Testis (tissue), 3 donors: ENCODE data around the gene DOK6. TPM values are rescaled to one million over a fixed set of nuclear protein-coding genes. Genes with fewer than 3 reads are reported as not detected.

Experiments used
- DNase-seq: peaks from one replicate; pipeline ENCODE4 v3.0.0-alpha.2; 2019
- H3K27ac ChIP-seq, 2 donors: fragments of 200-600 bp; sonication (generic); one replicate each; pipeline ENCODE4 v1.5.1; 2019
- H3K27me3 ChIP-seq: fragments of 200-600 bp; sonication (generic); one replicate; pipeline ENCODE4 v1.5.1; 2019
- H3K36me3 ChIP-seq: fragments of 200-600 bp; sonication (generic); one replicate; pipeline ENCODE4 v1.5.1; 2017; ENCODE audit warnings: low read depth; ENCODE audit errors: missing control alignments
- H3K4me1 ChIP-seq: fragments of 200-600 bp; sonication (generic); one replicate; pipeline ENCODE4 v1.5.1; 2019
- H3K4me3 ChIP-seq, 2 donors: fragments of 200-600 bp; sonication (generic); one replicate each; pipeline ENCODE4 v1.5.1; 2017 to 2019
- H3K9me3 ChIP-seq: fragments of 200-600 bp; sonication (generic); one replicate; pipeline ENCODE4 v1.5.1; 2017
- CTCF ChIP-seq, 3 experiments: fragments of 450-650 bp in 2 of 3; fragments of 200-600 bp in 1 of 3; sonication (generic) in 1 of 3; IDR thresholded peaks; one replicate each; pipeline ENCODE4 v1.5.1; 2016 to 2019; ENCODE audit warnings: antibody characterized with exemption in 3 of 3, mild to moderate bottlenecking in 2 of 3, moderate library complexity in 1 of 3
- POLR2A ChIP-seq: fragments of 450-650 bp; IDR thresholded peaks from one replicate; pipeline ENCODE4 v1.6.1; 2017; ENCODE audit warnings: antibody characterized with exemption, mild to moderate bottlenecking, moderate library complexity
- WGBS, 2 donors: methylation state at CpG; one replicate each; pipeline ENCODE4 v1.1.5; 2018; 5-methylcytosine and 5-hydroxymethylcytosine counted together
- intact Hi-C: fragments of 100-400 bp; cut with DNase I; formaldehyde crosslinking; loops from one replicate; pipeline ENCODE4 v1.15.1; 2023; ENCODE audit warnings: low total_unique reads
- polyA plus RNA-seq: library from polyadenylated mRNA; stranded (reverse); fragments of 350-450 nt; fragmentation: Illumina TruSeq; extraction: RNeasy Lipid Tissue Mini Kit (QIAGEN cat#74804); gene quantifications from one replicate; pipeline ENCODE4 v1.2.3, GENCODE V29; 2014; ENCODE audit warnings: low read depth, low replicate concordance; ENCODE audit not compliant: insufficient read depth
- total RNA-seq, 2 donors: library from RNA; depleted of rRNA; stranded (reverse); fragments of >200 nt; gene quantifications; one replicate each; pipeline ENCODE4 v1.2.3, GENCODE V29; 2016

The DOK6 gene
- total and polyA plus RNA-seq, 3 donors from 2014 or later: 0.71 to 11.1 (median 8.5) TPM

DNA sequence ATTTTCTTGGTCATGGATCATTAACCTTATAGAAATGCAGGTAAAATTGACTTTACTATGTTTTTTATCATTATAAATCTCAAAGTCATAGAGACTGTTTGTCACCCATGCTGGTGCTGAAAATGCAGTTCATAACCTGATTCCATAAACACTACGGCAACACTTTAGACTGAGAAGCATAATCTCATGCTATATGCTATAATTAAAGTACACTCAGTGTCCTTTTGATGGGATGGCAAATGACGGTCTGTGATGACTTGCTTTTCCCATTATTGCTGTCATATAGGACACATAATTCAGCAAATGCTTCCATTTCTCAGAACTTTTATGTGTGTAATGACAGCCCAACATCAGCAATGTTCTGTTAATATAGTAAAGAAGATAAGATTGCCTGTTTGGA lies 384.1 kb downstream of the DOK6 start:
- no peak for TF ChIP-seq CTCF (IDR thresholded peaks at IDR 0.05)
- no peak for TF ChIP-seq POLR2A
- H3K9me3 ChIP-seq: no peaks in the 10 kb centered on the region
- H3K27ac ChIP-seq: no peak overlapping the region
- intact Hi-C loops: no loop called here
- no peaks in the 10 kb centered on the region for H3K36me3 ChIP-seq
- H3K27me3 ChIP-seq: no peaks in the 10 kb centered on the region
- no peak for DNase-seq
- H3K4me1 ChIP-seq: no peaks in the 10 kb centered on the region
- H3K4me3 ChIP-seq: no peak overlapping the region
- WGBS, 2 donors: 88 to 95% methylated on average over 2 of the region's 2 CpGs

DNA sequence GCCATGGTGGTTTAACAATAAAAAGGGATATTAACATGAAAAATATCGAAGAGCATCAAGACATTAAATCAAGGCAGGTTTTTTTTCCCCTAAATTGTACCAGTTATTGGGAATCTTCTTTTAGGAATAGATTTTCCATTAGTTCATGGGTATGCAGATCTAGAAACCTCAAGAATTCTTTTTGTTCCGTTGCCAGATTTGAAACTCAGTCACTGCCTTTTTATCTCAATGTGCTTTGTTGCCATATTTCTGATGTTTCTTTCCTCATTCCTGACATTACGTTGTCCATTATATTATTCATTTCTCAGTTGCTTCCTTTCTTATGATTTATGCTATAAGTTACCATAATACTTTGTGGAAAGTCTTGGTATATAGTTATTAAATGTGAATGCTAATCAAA lies 384.8 kb downstream of the DOK6 start:
- Histone ChIP-seq H3K9me3 (no peaks in the 10 kb centered on the region), H3K36me3 (no peaks in the 10 kb centered on the region), H3K27ac (no peak overlapping the region), H3K27me3 (no peaks in the 10 kb centered on the region), H3K4me3 (no peak overlapping the region), H3K4me1 (no peaks in the 10 kb centered on the region)
- 77 to 85% methylated on average over 3 of the region's 3 CpGs for WGBS, 2 donors
- no peak for DNase-seq
- intact Hi-C loops: no loop called here
- TF ChIP-seq CTCF (IDR thresholded peaks at IDR 0.05) (no peak), POLR2A (no peak)

DNA sequence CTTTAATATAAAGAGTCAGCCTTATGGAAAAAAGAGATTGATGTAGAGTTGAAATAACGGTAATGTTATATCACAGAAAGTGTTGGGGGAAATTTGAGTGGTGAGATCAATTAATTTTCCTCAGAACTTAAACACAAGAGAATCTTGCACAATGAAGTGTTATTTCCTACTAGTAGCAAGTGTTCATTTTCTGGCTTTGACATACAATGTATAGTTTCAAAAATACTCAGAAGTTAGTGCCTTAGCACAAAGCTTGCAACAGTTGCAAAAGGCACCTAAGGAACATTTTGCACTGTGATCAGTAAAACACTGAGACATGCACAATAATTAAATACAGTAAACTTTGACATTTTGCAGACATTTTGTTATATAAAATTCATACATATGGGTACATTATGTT lies 385.7 kb downstream of the DOK6 start:
- no peaks in the 10 kb centered on the region for H3K27me3 ChIP-seq

GRCh38 chr18:69787825-69788547 lies 387.3 kb downstream of the DOK6 start:
- 73 to 75% methylated on average over 4 of the region's 4 CpGs for WGBS, 2 donors
- no peak for DNase-seq
- Histone ChIP-seq H3K9me3 (no peaks in the 10 kb centered on the region), H3K36me3 (no peaks in the 10 kb centered on the region), H3K4me1 (no peaks in the 10 kb centered on the region), H3K27ac (no peak overlapping the region), H3K4me3 (no peak overlapping the region), H3K27me3 (no peaks in the 10 kb centered on the region)
- no peak for TF ChIP-seq CTCF (IDR thresholded peaks at IDR 0.05)
- TF ChIP-seq POLR2A: no peak
- intact Hi-C loops: no loop called here

More for the DNA sequence above, 385.7 kb downstream of the DOK6 start:
- Histone ChIP-seq H3K4me1 (no peaks in the 10 kb centered on the region), H3K9me3 (no peaks in the 10 kb centered on the region), H3K4me3 (no peak overlapping the region), H3K27ac (no peak overlapping the region), H3K36me3 (no peaks in the 10 kb centered on the region)
- DNase-seq: no peak
- intact Hi-C loops: no loop called here
- TF ChIP-seq POLR2A (no peak), CTCF (IDR thresholded peaks at IDR 0.05) (no peak)
- 89 to 93% methylated on average over 1 of the region's 1 CpG for WGBS, 2 donors

DNA sequence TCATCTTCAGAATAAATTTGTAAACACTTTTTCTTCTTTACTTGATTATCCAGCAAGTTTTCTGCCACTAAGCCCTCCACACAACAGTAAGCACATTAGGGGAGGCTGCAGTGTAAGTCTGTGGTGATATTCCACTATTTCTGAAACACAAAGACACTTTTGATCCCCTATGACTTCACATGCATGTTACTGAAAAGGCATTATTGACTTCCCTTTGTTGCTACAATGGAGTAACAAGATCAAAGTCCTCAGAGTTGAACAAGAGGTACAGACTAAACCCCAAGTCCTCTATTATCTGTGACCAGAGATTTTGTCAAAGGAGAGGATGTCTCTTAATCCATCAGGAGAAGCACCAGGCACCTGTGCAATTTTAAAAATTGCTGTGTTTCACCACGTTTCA lies 389.1 kb downstream of the DOK6 start:
- Histone ChIP-seq H3K4me3 (no peak overlapping the region), H3K36me3 (no peaks in the 10 kb centered on the region), H3K27ac (no peak overlapping the region), H3K27me3 (no peaks in the 10 kb centered on the region), H3K9me3 (no peaks in the 10 kb centered on the region), H3K4me1 (no peaks in the 10 kb centered on the region)
- intact Hi-C loops: no loop called here
- TF ChIP-seq POLR2A (no peak), CTCF (IDR thresholded peaks at IDR 0.05) (no peak)
- WGBS, 2 donors: 68 to 77% methylated on average over 1 of the region's 1 CpG
- DNase-seq: no peak
